GM12875 (cell line): ENCODE data around the gene MNT.

ENCODE experiments used
- H3K4me3 ChIP-seq: one replicate; pipeline ENCODE4 v1.5.1; 2011; ENCODE audit warnings: low read depth, low read length, control low read depth
- CTCF ChIP-seq: IDR thresholded peaks from 2 replicates; pipeline ENCODE4 v1.5.1; 2011; ENCODE audit warnings: low read depth, mild to moderate bottlenecking, control low read depth, inconsistent platforms, low read length, moderate library complexity, borderline replicate concordance; ENCODE audit not compliant: insufficient read depth

Gene MNT

GRCh38 chr17:2365132-2365531 lies 35.7 kb downstream of the MNT start:
- TF ChIP-seq CTCF = no peak
- no peak overlapping the region for H3K4me3 ChIP-seq

DNA sequence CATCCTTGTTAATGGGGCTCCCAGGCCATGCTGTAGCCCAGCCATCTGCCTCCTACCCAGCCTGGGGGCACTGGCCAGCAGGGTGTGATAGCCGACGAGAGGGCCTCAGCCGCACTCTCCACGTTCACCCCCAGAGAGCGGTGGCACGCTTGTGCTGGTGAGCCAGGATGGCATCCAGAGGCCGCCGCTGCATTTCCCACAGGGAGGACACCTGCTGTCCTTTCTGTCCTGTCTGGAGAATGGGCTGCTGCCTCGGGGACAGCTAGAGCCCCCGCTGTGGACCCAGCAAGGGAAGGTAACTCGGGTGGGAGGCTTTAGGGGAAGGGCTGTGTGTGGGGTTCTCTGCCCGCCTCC lies 36.1 kb downstream of the MNT start:
- no peak overlapping the region for H3K4me3 ChIP-seq
- TF ChIP-seq CTCF = no peak

DNA sequence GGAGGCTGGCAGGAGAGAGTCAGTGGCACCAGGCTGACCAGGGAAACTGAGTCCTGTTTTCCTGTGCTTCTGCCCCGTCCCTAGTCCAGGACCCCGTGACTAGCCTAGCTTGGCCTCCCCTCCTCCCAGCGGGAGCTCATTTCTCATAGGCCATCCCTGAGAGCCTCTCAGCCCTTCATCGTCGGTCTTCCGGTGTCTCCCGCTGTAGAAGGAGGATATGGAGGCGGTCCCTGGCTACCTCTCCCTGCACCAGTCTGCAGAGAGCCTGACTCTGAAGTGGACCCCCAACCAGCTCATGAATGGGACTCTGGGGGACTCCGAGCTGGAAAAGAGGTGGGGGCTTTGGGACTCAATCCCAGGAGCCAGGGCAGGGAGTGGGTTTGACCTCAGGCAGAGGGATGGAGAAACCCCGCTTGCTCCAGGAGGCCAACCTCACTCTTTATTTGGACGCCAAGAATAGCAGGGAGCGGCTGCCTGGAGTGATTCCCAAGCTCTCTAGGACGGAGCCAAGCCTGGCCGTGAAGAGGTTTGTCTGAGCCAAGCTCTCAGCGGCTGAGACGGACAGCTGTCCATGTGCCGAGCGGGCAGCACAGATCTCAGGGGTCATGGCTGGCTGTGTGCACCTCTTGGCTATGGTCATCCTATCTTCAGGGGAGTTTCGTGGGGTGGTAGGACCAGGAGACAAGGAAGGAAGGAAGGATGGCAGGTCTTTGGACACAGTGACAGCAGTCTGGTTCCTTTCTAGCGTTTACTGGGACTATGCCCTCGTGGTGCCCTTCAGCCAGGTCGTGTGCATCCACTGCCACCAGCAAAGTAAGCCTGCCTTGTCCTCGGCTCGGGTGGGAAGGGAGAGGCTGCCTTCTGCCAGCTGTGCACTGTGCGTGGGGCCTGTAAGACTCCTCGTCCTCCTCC lies 36.8 kb downstream of the MNT start:
- no peak for TF ChIP-seq CTCF

DNA sequence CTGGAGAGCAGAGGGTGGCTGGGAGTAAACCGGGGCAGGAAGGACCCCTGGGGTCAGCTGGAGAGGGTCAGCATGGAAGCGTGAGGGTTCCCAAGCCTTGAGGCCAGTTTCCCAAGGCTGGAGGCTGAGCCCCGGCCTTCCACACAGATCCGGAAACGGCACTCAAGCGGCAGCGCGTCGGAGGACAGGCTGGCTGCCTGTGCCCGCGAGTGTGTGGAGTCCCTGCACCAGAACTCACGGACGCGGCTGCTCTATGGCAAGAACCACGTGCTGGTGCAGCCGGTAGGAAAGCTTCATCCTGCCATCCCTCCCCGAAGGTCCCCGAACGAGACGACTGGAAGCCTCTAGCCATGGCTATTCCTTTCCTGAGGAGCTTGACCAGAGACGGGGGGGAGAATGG lies 37.5 kb downstream of the MNT start:
- no peak overlapping the region for H3K4me3 ChIP-seq
- no peak for TF ChIP-seq CTCF

More for the DNA sequence above, 36.8 kb downstream of the MNT start:
- no peak overlapping the region for H3K4me3 ChIP-seq

DNA sequence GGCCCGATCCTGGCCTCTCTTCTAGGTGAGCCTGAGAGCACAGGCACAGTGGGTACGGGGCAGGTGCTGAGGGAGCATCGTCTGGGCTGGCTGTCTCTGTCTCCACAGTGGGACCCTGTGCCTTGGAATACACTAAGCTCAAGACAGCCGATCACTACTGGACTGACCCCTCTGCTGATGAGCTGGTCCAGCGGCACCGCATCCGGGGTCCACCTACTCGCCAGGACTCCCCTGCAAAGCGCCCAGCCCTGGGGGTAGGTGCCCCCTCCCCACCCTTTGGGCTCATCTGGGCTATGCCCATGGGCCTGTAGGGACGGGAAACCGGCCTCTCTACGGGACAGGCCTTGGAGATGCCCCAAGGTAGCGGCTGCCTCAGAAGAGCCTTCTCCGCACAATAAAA lies 38.0 kb downstream of the MNT start:
- TF ChIP-seq CTCF = no peak

DNA sequence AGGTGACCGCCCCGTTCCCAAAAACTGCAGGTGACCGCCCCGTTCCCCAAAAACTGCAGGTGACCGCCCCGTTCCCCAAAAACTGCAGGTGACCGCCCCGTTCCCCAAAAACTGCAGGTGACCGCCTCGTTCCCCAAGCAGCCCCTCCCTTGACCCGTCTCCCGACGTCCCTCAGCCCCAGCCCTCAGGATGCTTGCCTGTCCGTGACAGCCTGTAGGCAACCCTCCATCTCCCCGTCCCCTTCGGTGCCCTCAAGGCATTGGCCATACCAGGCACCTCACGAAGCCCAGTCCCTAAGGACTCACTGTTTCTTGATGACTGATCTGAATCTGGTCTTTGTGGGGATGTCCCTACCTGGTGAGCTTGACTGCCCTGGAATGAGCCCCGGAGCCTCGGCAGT lies 38.4 kb downstream of the MNT start:
- H3K4me3 ChIP-seq = no peak overlapping the region
- no peak for TF ChIP-seq CTCF

More for the DNA sequence above, 38.0 kb downstream of the MNT start:
- H3K4me3 ChIP-seq = no peak overlapping the region

DNA sequence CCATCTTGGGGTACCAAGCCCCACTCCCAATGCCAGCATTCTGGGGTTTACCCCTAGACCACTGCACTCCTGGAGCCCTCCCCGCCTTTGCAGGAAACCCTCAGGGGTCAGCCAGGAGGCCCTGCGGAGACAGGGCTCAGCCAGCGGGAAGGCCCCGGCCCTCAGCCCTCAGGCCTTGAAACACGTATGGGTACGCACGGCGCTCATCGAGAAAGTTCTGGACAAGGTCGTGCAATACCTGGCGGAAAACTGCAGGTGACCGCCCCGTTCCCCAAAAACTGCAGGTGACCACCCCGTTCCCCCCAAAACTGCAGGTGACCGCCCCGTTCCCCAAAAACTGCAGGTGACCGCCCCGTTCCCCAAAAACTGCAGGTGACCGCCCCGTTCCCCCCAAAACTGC lies 38.8 kb downstream of the MNT start:
- no peak for TF ChIP-seq CTCF
- no peak overlapping the region for H3K4me3 ChIP-seq
